Erythroblast (primary cell): ENCODE measurements around the gene PITPNM1.

ENCODE experiments used
- GATA1 ChIP-seq: IDR thresholded peaks from 2 replicates; pipeline ENCODE4 v1.6.1; 2011; ENCODE audit warnings: low read depth, mild to moderate bottlenecking, control low read depth, low read length, moderate library complexity
- POLR2A ChIP-seq: IDR thresholded peaks from 2 replicates; pipeline ENCODE4 v1.6.1; 2011; ENCODE audit warnings: mild to moderate bottlenecking, low read length

- TF ChIP-seq POLR2A (no peak), GATA1 (no peak)
Observed at GRCh38 chr11:67497656-67498291, 7.4 kb downstream of the PITPNM1 start.
